GOT3 (cell line): Measurements from ENCODE around the gene FAM50B.

Experiments
- DNase-seq: peaks from one replicate; lab custom pipeline; 2025; ENCODE audit warnings: mixed read lengths; lab: John Stamatoyannopoulos, UW

FAM50B gene

GRCh38 chr6:3893917-3894316 is 44.7 kb downstream of the FAM50B start:
- no peak for DNase-seq

GRCh38 chr6:3894590-3895311 is 45.6 kb downstream of the FAM50B start:
- no peak for DNase-seq

- DNase-seq = no peak
Measured at GRCh38 chr6:3895312-3895653, 46.1 kb downstream of the FAM50B start.

- DNase-seq = no peak
Measured at GRCh38 chr6:3895805-3896204, 46.6 kb downstream of the FAM50B start.

- no peak for DNase-seq
Measured at GRCh38 chr6:3898265-3898994, 49.3 kb downstream of the FAM50B start.

- DNase-seq = no peak
Measured at GRCh38 chr6:3899061-3899460, 49.9 kb downstream of the FAM50B start.

GRCh38 chr6:3899970-3900439 is 50.8 kb downstream of the FAM50B start:
- DNase-seq = no peak
